ENCODE results near the gene PDLIM5. TPM values are rescaled to one million over a fixed set of nuclear protein-coding genes. Genes with fewer than 3 reads are reported as not detected.
"Not testable (repeated sequence)": the region's sequence is repeated elsewhere in the genome, so short reads cannot be mapped to it uniquely, and the experiment has no call there.

The PDLIM5 gene
- polyA plus RNA-seq, 3 donors, result 37.8 to 63.6 (median 50.9) TPM

- no peak for DNase-seq
Observed at GRCh38 chr4:94458682-94459081, 6.9 kb downstream of the PDLIM5 start.

GRCh38 chr4:94459462-94460161 lies 7.9 kb downstream of the PDLIM5 start:
- no peak for DNase-seq

GRCh38 chr4:94461506-94461905 lies 9.8 kb downstream of the PDLIM5 start:
- no peak for DNase-seq

- DNase-seq, result no peak
Observed at GRCh38 chr4:94462572-94462971, 10.8 kb downstream of the PDLIM5 start.

- no peak for DNase-seq
Observed at GRCh38 chr4:94463771-94464170, 12.0 kb downstream of the PDLIM5 start.

GRCh38 chr4:94466371-94466770 lies 14.6 kb downstream of the PDLIM5 start:
- no peak for DNase-seq

- DNase-seq, result no peak
Observed at GRCh38 chr4:94466923-94467322, 15.2 kb downstream of the PDLIM5 start.

GRCh38 chr4:94468093-94468769 lies 16.5 kb downstream of the PDLIM5 start:
- no peak for DNase-seq

- no peak for DNase-seq
Observed at GRCh38 chr4:94469221-94469784, 17.6 kb downstream of the PDLIM5 start.

GRCh38 chr4:94470132-94470531 lies 18.4 kb downstream of the PDLIM5 start:
- DNase-seq, result no peak

- not testable (repeated sequence) for DNase-seq
Observed at GRCh38 chr4:94470782-94471181, 19.0 kb downstream of the PDLIM5 start.

- no peak for DNase-seq
Observed at GRCh38 chr4:94472056-94472826, 20.5 kb downstream of the PDLIM5 start.

GRCh38 chr4:94475050-94475449 lies 23.3 kb downstream of the PDLIM5 start:
- no peak for DNase-seq

- no peak for DNase-seq
Observed at GRCh38 chr4:94475794-94476193, 24.1 kb downstream of the PDLIM5 start.

- no peak for DNase-seq
Observed at GRCh38 chr4:94477227-94477626, 25.5 kb downstream of the PDLIM5 start.

GRCh38 chr4:94478805-94479204 lies 27.1 kb downstream of the PDLIM5 start:
- DNase-seq, result not testable (repeated sequence)

- no peak for DNase-seq
Observed at GRCh38 chr4:94479358-94480141, 27.8 kb downstream of the PDLIM5 start.

- no peak for DNase-seq
Observed at GRCh38 chr4:94480362-94480951, 28.7 kb downstream of the PDLIM5 start.

- no peak for DNase-seq
Observed at GRCh38 chr4:94483895-94484294, 32.2 kb downstream of the PDLIM5 start.

GRCh38 chr4:94484818-94485217 lies 33.1 kb downstream of the PDLIM5 start:
- DNase-seq, result no peak

GRCh38 chr4:94486372-94486801 lies 34.6 kb downstream of the PDLIM5 start:
- DNase-seq, result no peak
